Ureter (tissue), 1 donor: Measurements from ENCODE around the gene CCNDBP1. TPM values are rescaled to one million over a fixed set of nuclear protein-coding genes. Genes with fewer than 3 reads are reported as not detected.

ENCODE experiments used
- DNase-seq: peaks from one replicate; pipeline ENCODE4 v3.0.0-alpha.2; 2020; ENCODE audit warnings: low spot score
- total RNA-seq: library from RNA; stranded (reverse); gene quantifications from one replicate; pipeline ENCODE4 v1.2.4, GENCODE V29; 2023
- donor health status: DM: yes; HTN: yes; CAD: no.

CCNDBP1 gene
- total RNA-seq, 1 donor from 2014 or later, result 55.2 TPM

DNA sequence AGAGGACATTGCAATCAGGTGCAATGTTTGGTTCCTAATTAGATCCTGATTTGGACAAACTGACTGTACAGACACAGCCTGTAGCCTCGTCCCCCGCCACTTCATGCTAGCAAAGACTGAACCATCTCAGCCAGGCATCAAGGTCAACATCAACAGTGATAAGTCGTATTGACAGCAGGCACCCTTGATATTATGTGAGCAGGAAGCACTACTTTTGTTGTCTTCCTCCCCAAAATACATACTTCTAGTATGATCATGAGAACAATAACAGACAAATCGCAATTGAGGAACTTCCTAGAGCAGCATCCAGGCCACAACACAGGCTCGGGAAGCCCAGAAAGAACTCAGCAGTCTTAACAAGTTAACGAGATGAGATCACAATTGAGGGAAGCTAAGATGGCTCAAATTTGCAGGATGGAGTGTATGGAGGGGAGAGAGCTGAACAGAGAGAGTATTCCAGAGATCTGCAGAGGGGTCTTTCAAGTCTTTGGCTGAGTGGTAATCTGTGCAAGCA lies 61.1 kb downstream of the CCNDBP1 start:
- DNase-seq, result no peak

Other genes starting within 250 kb of the CCNDBP1 start
- gene UBR1, start 79.4 kb upstream of the CCNDBP1 start, total RNA-seq, result 49.0 TPM
- gene TMEM62, start 51.8 kb upstream of the CCNDBP1 start, total RNA-seq, result 35.8 TPM
- not detected for gene EPB42, start 35.6 kb downstream of the CCNDBP1 start, total RNA-seq
- 0.91 TPM for gene TGM5, start 81.5 kb downstream of the CCNDBP1 start, total RNA-seq
- not detected for gene TGM7, start 116.9 kb downstream of the CCNDBP1 start, total RNA-seq
- 12.8 TPM for gene LCMT2, start 145.2 kb downstream of the CCNDBP1 start, total RNA-seq
- 27.3 TPM for gene ZSCAN29, start 185.6 kb downstream of the CCNDBP1 start, total RNA-seq
- gene TUBGCP4, start 185.7 kb downstream of the CCNDBP1 start, total RNA-seq, result 19.8 TPM